HL-60 (cell line): ENCODE measurements around the gene SERPINB1.

ENCODE experiments used
- CTCF ChIP-seq: IDR thresholded peaks from one replicate; pipeline ENCODE4 v1.5.1; 2011; ENCODE audit warnings: low read length, control low read depth, inconsistent platforms; ENCODE audit not compliant: insufficient read depth
- GABPA ChIP-seq: IDR thresholded peaks from 2 replicates; pipeline ENCODE4 v1.6.1; 2012; ENCODE audit warnings: low read depth
- POLR2AphosphoS5 ChIP-seq: IDR thresholded peaks from 2 replicates; pipeline ENCODE4 v1.6.1; 2012; ENCODE audit warnings: low read depth
- REST ChIP-seq: IDR thresholded peaks from 2 replicates; pipeline ENCODE4 v1.6.1; 2012; ENCODE audit warnings: low read depth; ENCODE audit not compliant: insufficient replicate concordance
- SPI1 ChIP-seq: IDR thresholded peaks from 2 replicates; pipeline ENCODE4 v1.6.1; 2012; ENCODE audit warnings: low read depth, mild to moderate bottlenecking, borderline replicate concordance

- TF ChIP-seq CTCF: no peak
- TF ChIP-seq POLR2AphosphoS5: no peak
- TF ChIP-seq REST: no peak
- no peak for TF ChIP-seq GABPA
- TF ChIP-seq SPI1: no peak
Observed at GRCh38 chr6:2783188-2783963, 58.3 kb downstream of the SERPINB1 start.
